T-helper 2 cell treated with Interferon-gamma antibody and Interleukin-4, amounts not matched to agents 5 μg/mL and 100 μg/mL, for 36 hours (primary cell): ENCODE data around the gene POLR3K.
A peak's percentile ranks its signal among the peaks of the same experiment; 100 is the strongest.

Experiments used
- DNase-seq: peaks from one replicate; pipeline ENCODE4 v3.0.0; 2021; ENCODE audit warnings: low spot score
- H3K27ac Mint-ChIP-seq: one replicate; pipeline ENCODE4 v1.8.0; 2021; ENCODE audit warnings: mild to moderate bottlenecking, mixed read lengths
- H3K27me3 Mint-ChIP-seq: one replicate; pipeline ENCODE4 v1.8.0; 2021; ENCODE audit warnings: low read depth, mixed read lengths
- H3K36me3 Mint-ChIP-seq: one replicate; pipeline ENCODE4 v1.8.0; 2021; ENCODE audit warnings: low read depth, mixed read lengths
- H3K4me1 Mint-ChIP-seq: one replicate; pipeline ENCODE4 v1.8.0; 2021; ENCODE audit warnings: low read depth, mixed read lengths
- H3K4me3 Mint-ChIP-seq: one replicate; pipeline ENCODE4 v1.8.0; 2022; ENCODE audit warnings: mild to moderate bottlenecking, moderate library complexity, mixed read lengths
- H3K9me3 Mint-ChIP-seq: one replicate; pipeline ENCODE4 v1.8.0; 2021; ENCODE audit warnings: mixed read lengths

Gene POLR3K

DNA sequence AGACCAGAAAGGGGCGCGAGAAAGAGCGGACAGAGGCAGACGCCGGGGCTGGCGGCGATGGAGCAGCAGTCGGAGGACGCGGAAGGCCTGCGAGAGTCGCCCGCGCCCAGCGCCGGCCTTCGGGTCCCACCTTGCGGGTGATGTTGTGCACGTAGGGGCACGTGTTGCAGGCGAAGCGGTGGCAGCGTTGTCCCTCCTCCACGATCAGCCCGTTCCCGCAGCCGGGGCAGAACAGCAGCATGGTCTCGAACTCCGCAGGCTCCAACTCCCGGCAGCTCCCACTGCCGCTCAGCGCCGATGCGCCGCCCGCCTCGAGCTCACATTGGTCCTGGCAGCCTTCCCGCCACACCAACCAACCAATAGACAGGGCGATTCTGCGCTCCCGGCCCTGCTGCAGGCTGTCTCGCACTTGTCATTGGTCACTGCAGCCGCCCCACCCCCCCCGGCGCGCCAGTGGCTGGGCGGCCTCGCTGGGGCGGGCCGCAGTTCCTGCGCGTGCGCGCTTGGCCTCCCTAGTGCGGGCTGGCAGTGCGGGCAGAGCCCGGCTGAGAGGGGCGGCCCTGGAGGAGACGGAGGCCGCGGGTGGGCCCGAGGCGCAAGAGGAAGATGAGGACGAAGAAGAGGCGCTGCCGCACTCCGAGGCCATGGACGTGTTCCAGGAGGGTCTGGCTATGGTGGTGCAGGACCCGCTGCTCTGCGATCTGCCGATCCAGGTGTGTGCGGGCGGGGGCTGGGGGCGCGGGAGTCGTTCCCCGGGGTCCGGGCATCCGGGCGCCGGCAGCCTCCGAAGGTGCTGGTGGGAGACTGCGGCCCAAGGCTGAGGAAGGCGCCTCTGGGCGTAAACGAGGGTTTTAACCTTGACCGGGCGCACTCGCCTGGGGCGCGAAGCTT is at the start of gene POLR3K, which contains the start of gene SNRNP25:
Gene POLR3K, minus strand, starts transcription at position 263 of the 891 bp plus-strand sequence. Its CDS starts 22 bp downstream, at position 241.
Gene SNRNP25, plus strand, starts transcription at position 483 of the 891 bp plus-strand sequence. Its CDS starts 189 bp downstream, at position 672.
- Mint-ChIP-seq H3K27me3 (no peaks in the 10 kb centered on the region), H3K36me3 (peaks cover 47% of the 10 kb centered on the region), H3K4me3 (peak within 1 kb of the TSS; percentile 94), H3K4me1 (peaks cover 23% of the 10 kb centered on the region), H3K27ac (peak within 1 kb of the TSS; percentile 95), H3K9me3 (no peaks in the 10 kb centered on the region)
- peak; percentile 97 for DNase-seq

DNA sequence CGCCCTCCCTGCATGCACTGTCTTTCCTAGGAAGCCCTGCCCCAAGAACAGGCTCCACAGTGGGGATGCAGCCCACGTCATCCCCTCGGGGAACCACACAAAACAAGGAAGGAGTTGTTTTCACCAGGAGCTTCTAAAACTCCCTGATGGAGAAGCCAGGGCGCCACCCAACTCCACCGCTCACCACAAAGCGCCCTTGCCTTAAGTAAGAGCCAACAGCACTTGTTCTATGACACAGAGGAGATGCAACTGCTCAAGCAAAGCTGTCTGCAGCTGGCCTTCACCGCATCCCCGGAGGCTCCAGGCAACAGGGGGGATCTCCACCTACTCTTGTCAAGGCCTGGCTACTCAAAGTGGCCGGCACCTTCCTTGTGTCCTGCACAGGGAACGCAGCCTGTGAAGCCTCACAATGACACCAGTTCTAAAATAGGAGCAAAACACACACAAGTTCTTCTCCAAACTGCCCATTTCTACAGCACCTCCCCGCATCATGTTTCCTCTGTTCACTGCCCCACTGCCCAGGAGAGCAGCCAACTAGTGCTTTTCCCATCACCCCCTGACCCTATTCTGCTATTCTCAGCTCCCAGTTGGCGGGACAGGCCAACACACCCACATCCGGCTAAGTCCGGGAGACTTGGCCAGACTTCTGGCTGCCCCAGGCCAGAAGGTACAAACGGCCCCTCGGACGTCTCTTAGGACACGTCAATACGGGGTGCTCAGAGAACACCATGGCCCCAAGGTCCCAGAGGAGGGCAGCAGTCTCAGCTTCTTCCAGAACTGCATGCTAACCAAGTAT is 48.9 kb upstream of the POLR3K start:
- no peak overlapping the region for H3K4me3 Mint-ChIP-seq
- H3K4me1 Mint-ChIP-seq, result no peaks in the 10 kb centered on the region
- DNase-seq, result no peak
- H3K27me3 Mint-ChIP-seq, result no peaks in the 10 kb centered on the region
- H3K27ac Mint-ChIP-seq, result no peak overlapping the region
- H3K9me3 Mint-ChIP-seq, result no peaks in the 10 kb centered on the region
- peaks cover 1% of the 10 kb centered on the region for H3K36me3 Mint-ChIP-seq

DNA sequence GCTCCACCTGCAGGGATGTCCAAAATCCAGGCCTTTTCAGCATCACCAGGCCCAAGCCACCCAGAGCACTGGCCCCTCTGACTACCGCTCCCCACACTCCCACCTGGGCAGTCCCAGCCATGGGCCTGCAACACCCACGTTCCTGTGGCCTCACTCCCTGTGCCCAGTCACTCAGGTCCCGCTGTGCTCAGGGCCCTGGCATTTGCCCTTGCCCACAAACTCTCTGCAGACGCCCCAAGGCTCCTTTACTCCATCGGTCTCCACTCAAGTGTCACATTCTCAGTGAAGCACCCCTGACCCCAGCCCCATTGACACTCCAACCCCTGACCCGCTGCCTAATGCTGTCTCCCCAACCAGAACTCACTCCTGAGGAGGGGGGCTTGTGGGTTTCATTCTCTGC is 48.2 kb upstream of the POLR3K start:
- no peaks in the 10 kb centered on the region for H3K9me3 Mint-ChIP-seq
- H3K4me3 Mint-ChIP-seq, result no peak overlapping the region
- no peaks in the 10 kb centered on the region for H3K4me1 Mint-ChIP-seq
- DNase-seq, result no peak
- no peaks in the 10 kb centered on the region for H3K27me3 Mint-ChIP-seq
- no peak overlapping the region for H3K27ac Mint-ChIP-seq
- peaks cover under 1% of the 10 kb centered on the region for H3K36me3 Mint-ChIP-seq

DNA sequence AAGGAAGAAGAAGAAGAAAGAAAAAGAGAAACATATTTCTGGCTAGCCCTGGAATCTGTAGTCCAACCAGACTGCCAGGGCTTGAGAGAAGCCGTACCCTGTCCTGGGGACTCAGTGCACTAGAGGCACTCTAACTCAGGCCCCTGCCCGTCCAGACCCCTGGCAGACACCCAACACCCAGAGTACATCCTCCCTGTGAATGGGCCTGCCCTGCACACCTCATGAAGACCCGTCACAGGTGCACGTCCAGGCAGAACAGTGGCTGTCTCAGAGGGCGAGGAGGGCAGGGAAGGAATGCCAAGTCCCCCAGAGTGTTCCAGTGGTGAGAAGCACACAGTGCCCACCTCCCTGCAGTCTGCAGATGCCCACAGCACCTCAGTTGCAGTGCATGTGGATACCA is 47.6 kb upstream of the POLR3K start:
- Mint-ChIP-seq H3K4me1 (no peaks in the 10 kb centered on the region), H3K9me3 (no peaks in the 10 kb centered on the region), H3K27me3 (no peaks in the 10 kb centered on the region), H3K4me3 (no peak overlapping the region), H3K36me3 (no peaks in the 10 kb centered on the region), H3K27ac (no peak overlapping the region)
- DNase-seq, result no peak

DNA sequence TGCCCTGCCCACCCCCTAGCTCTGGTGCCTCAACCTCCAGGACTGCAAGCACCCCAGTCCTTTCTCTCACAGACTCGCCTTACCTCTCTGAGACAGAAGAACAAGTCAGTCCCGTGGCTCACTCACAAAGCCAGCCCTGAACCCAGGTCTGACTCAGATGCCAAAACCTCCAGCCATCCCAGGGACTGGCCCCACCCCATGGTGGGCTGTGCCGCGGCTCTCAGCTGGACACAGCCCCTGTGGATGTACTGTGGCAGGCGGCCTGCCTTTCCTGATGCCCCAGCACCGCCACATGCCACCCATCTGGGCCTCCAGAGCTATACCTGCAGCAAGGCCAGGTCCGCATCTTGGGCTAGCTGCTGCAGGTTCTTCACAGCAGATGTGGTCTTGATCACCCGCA is 44.4 kb upstream of the POLR3K start:
- no peaks in the 10 kb centered on the region for H3K36me3 Mint-ChIP-seq
- H3K27me3 Mint-ChIP-seq, result no peaks in the 10 kb centered on the region
- no peak overlapping the region for H3K4me3 Mint-ChIP-seq
- DNase-seq, result no peak
- no peaks in the 10 kb centered on the region for H3K4me1 Mint-ChIP-seq
- H3K27ac Mint-ChIP-seq, result no peak overlapping the region
- no peaks in the 10 kb centered on the region for H3K9me3 Mint-ChIP-seq

DNA sequence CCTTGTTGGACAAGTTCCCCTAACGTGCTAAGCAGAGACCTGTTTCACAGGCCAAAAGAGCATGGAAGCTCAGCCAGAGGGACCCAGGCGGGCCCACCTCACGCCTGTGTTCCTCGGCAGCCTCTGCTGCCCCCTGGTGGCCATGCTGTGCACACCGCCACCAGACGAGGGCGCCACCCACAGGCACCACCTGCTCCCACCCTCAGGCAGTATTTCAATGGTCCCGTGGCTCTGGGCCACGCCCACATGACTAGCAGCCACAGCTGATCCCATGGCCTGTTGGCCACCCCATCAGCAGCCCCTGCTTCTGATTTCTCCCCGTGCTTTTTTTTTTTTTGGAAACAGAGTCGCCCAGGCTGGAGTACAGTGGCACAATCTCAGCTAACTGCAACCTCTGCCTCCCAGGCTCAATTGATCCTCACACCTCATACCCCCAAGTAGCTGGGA is 43.5 kb upstream of the POLR3K start:
- peak; percentile 87 for DNase-seq
- H3K27me3 Mint-ChIP-seq, result no peaks in the 10 kb centered on the region
- no peaks in the 10 kb centered on the region for H3K9me3 Mint-ChIP-seq
- no peaks in the 10 kb centered on the region for H3K4me1 Mint-ChIP-seq
- no peak overlapping the region for H3K4me3 Mint-ChIP-seq
- no peak overlapping the region for H3K27ac Mint-ChIP-seq
- H3K36me3 Mint-ChIP-seq, result peaks cover 2% of the 10 kb centered on the region

DNA sequence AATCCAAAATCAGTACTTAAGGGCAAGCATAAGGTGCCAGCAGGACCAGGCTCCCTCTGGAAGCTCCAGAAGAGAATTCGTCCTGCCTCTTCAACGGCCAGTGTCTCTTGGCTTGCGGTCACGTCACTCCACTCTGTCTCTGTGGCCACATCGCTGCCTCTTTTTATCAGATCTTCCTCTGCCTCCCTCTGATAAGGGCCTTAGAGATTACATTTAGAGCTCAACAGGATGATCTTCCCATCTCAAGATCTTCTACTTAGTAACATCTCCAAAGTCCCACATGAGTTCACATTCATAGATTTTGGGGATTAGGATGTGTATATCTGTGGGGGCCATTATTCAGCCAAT is 41.5 kb upstream of the POLR3K start:
- Mint-ChIP-seq H3K27ac (no peak overlapping the region), H3K27me3 (no peaks in the 10 kb centered on the region), H3K9me3 (no peaks in the 10 kb centered on the region), H3K4me1 (no peaks in the 10 kb centered on the region), H3K36me3 (peaks cover 6% of the 10 kb centered on the region), H3K4me3 (no peak overlapping the region)
- no peak for DNase-seq

DNA sequence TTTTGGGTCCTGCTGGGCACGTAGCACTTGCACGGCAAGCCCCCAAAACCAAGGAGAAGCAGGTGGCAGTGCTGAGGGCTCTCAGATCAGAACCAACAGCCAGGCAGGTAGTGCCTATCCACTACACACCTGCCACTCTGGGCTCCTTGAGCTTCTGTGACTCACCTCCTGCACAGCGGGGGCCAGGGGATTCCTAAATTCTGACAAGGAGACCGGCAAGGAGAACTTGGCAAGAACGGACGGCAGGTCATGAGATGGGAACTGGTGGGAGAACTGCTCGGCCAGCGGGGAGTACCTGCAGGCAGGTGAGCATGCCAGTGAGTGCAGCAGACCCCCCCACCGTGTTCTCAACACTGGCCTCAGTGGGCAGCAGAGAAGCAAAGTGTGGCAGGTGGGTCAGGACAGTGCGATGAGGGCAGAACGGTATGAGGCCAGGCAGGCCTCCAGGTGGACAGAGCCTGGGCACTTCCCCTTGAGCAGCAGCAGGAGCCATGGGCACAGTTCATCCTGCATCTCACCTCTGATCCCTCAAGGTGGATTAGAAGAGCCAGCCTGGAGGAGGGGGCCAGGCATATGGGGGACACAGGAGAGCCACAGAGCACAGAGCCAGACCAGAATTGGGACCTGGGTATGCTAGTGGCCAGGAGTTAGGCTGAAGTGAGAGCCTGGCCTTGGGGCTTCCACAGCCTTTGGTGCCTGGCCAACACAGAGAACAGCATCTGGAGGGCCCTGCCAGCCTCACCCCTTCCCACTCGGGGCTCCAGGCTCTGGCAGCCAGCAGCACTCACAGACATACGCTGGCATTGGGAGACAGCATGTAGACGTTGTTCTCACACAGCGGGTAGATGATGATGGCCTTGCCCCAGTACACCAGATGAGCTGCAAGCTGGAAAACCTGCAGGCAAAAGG is 39.3 kb upstream of the POLR3K start:
- Mint-ChIP-seq H3K36me3 (peaks cover 11% of the 10 kb centered on the region), H3K27ac (no peak overlapping the region)

DNA sequence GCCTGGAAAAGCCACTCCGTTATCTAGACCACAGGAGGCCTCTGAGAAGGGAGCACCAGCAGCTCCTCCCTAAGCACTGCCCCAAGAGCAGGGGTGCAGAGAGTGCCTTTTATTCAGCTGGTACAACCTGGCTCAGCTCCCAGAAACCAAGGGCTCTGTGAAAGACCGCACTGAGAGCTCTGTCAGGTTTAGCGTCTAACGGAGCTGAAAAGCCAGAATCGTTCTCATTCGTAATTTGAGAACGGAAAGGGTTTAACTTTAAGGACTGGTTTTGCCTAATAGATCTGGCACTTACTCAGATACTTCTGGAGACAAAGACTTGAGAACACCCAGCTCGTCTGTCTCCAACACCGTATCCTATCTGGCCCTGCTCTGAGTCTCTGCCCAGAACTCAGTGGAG is 38.1 kb upstream of the POLR3K start:
- H3K4me3 Mint-ChIP-seq, result no peak overlapping the region
- H3K27me3 Mint-ChIP-seq, result no peaks in the 10 kb centered on the region
- H3K4me1 Mint-ChIP-seq, result no peaks in the 10 kb centered on the region
- H3K36me3 Mint-ChIP-seq, result peaks cover 11% of the 10 kb centered on the region
- DNase-seq, result no peak
- H3K27ac Mint-ChIP-seq, result no peak overlapping the region
- no peaks in the 10 kb centered on the region for H3K9me3 Mint-ChIP-seq

More for the DNA sequence above, 39.3 kb upstream of the POLR3K start:
- H3K9me3 Mint-ChIP-seq, result no peaks in the 10 kb centered on the region
- H3K4me1 Mint-ChIP-seq, result no peaks in the 10 kb centered on the region
- DNase-seq, result no peak
- H3K4me3 Mint-ChIP-seq, result no peak overlapping the region
- no peaks in the 10 kb centered on the region for H3K27me3 Mint-ChIP-seq

DNA sequence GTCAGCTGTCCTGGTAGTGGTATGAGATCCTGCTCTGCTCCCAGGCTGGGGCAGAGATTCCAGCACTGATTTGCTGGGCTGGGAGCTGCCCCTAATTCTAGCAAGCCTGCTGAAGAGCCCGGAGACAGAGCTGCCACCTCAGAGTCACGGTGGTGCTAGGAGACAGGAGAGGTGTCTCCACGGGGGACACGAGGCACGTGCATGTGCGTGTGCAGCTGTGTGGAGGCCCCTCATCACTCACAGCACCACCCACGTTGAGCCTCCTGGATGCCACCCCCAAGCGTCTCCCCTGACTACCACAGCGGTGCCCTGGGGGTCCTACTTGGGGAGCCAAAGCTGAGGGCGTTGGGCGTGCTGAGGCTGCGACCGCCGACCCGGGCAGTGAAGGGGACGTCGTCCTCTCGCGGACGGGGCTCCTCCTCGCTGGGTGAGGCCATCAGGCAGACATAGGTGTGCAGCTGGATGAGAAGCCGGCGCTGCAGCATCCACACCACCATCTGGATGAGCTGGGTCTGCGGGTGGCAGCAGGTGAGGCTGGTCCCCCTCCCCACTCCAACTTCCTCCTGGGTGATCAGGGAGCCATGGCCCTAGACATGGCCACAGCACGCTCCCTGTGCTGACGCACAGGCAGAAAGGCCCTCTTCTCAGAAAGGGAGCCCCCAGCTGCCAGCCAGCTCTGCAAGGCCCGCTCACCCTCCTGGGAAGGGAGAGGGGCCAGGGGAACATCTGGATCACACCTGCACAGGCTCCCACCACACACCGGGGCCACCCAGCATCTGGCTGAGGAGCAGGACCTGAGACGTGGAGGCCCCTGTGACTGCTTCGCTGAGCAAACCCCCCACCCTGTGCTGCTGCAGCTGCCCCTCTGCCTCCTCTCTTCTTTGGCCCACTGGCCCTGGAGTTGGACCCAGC is 36.2 kb upstream of the POLR3K start:
- Mint-ChIP-seq H3K36me3 (peaks cover 16% of the 10 kb centered on the region), H3K4me3 (no peak overlapping the region), H3K9me3 (no peaks in the 10 kb centered on the region), H3K27me3 (no peaks in the 10 kb centered on the region), H3K4me1 (peaks cover 5% of the 10 kb centered on the region), H3K27ac (no peak overlapping the region)
- DNase-seq, result no peak

DNA sequence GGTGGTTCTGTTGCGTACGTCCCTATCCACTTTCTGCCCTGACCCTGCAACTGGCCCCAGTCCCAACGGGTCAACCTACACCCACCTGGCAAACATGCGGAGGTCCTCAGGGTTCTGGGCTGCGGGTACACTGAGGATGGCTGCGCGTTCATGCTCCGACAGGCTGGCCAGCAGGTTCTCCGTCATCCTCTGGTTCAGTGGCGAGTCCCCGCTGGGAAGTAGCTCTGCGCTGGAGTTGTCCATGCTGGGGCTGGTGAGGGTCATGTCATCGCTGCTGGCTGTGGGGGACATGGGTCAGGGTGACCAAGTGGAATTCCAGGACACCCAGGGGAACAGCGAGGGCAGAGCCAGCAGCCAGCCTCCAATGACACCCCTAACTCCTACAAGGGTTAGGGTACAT is 35.2 kb upstream of the POLR3K start:
- H3K4me3 Mint-ChIP-seq, result no peak overlapping the region
- no peak for DNase-seq
- no peak overlapping the region for H3K27ac Mint-ChIP-seq
- no peaks in the 10 kb centered on the region for H3K9me3 Mint-ChIP-seq
- no peaks in the 10 kb centered on the region for H3K27me3 Mint-ChIP-seq
- peaks cover 13% of the 10 kb centered on the region for H3K4me1 Mint-ChIP-seq
- H3K36me3 Mint-ChIP-seq, result peaks cover 22% of the 10 kb centered on the region

DNA sequence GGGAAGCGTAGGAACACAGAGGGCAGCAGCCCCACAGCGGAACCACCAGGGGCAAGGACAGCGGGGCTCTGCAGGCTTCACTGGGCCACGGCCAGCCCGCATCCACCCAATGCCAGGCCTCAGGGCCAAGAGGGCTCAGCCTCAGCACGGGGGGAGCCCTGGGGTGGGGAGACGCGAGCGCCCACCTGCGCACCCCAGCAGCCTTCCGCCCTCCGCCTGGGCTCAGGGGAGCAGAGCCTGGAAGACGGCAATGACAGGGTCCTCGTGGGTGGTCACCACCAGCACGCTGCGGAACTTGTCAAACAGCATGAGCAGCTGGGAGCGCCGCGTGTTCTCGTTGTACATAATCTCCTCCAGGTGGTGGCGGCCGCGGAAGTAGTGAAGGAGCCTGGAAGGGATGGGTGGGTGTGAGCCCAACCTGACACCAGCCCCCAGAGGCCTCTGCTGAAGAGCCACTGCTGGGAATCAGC is 33.1 kb upstream of the POLR3K start:
- no peak overlapping the region for H3K27ac Mint-ChIP-seq
- H3K4me1 Mint-ChIP-seq, result peaks cover 15% of the 10 kb centered on the region
- H3K9me3 Mint-ChIP-seq, result no peaks in the 10 kb centered on the region
- peaks cover 21% of the 10 kb centered on the region for H3K36me3 Mint-ChIP-seq
- DNase-seq, result no peak
- H3K4me3 Mint-ChIP-seq, result no peak overlapping the region
- H3K27me3 Mint-ChIP-seq, result no peaks in the 10 kb centered on the region

DNA sequence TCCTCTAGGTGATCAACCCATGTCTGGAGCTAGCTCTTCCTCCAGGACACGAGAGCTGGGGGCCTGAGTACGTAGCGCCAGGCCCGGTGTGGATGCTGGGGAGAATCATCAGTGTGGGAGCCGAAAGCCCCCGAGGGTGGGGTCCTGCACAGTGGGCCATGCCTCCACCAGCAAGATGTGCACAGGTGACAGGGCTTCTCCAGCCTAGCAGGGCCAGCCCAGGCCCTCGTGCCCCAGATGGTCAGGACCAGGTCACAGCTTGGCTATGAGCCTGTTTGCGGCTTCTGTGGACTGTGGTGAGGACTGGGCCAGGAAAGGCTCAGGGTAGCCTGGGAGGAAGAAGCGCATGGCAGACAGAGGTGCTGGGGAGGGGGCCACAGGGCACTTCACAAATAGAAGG is 32.5 kb upstream of the POLR3K start:
- no peak overlapping the region for H3K4me3 Mint-ChIP-seq
- H3K27me3 Mint-ChIP-seq, result no peaks in the 10 kb centered on the region
- DNase-seq, result no peak
- peaks cover 15% of the 10 kb centered on the region for H3K4me1 Mint-ChIP-seq
- H3K27ac Mint-ChIP-seq, result no peak overlapping the region
- no peaks in the 10 kb centered on the region for H3K9me3 Mint-ChIP-seq
- H3K36me3 Mint-ChIP-seq, result peaks cover 21% of the 10 kb centered on the region
